Stimulated activated naive CD4-positive, alpha-beta T cell (primary cell): ENCODE measurements around the gene TMEM135.
"Not testable (repeated sequence)": the region's sequence is repeated elsewhere in the genome, so short reads cannot be mapped to it uniquely, and the experiment has no call there.

ENCODE experiments used
- DNase-seq, 6 experiments: peaks; one replicate each; lab custom pipeline; 2025; lab: John Stamatoyannopoulos, UW

The TMEM135 gene

DNA sequence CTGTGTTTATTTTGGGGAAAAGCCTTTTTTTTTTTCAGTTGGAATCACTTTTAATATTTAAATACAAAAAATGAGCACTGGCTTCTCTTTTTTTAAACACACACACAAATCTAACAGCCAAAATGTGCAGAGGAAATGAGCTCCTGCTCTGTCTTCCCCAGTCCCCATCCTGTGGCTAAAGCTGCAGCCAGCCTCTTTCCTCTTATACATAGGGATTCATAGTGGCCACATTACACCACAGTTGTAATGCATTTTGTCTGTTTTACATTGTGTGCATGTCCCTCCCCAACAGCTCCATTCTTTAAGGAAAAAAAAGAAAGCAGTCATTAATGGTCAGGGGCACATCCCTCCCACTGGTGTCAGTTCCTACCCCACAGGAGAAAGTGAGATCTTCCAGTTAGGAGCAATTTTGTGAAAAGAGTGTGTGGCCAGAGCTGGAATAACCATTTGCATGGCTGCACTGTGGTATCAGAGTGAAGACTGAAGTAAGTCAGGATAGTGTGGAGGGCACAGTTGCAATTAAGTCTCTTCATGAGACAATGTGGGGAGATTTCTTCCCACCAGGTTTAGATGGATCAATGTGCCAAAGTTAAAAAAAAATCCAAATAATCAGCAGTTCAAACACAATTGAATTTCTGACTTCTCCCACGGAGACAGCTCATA is 220.6 kb downstream of the TMEM135 start:
- DNase-seq: no peak

DNA sequence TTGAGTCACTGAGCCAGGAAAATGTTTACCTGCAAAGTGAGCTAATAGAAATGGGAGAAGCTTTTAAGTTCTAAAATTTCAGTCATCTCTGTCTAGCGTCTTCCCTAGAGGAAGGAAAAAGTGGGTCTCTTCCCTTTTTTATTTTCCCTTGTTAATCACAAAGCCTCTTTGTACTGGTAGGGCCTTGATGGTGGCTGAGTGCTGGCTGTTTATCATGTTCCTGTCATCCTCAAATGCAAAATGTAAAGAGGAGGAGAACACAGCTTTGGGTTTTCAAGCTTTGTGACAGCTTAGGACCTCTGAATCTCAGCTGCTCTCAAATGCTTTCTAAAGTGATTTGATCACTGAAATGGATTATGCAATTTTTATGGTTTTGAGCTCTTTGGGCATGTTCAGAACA is 222.0 kb downstream of the TMEM135 start:
- DNase-seq: no peak

DNA sequence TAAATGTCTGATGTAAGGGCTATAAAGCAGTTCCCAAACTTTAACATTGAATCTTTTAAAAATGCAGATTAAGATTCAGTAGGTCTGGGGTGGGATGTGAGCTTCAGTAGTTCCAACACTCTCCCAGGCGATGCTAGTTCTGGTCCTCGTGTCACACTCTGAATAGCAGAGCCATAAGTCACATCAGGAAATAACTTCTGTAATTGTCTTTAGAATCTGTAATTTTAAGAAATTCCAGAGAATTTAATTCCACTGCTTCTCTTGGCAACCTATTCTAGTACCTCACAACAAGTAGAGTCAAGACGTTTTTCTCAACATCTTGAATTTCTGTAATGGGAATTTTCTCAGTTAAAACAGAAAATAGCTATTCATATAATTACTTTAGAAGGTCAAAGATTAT is 223.1 kb downstream of the TMEM135 start:
- DNase-seq: no peak

DNA sequence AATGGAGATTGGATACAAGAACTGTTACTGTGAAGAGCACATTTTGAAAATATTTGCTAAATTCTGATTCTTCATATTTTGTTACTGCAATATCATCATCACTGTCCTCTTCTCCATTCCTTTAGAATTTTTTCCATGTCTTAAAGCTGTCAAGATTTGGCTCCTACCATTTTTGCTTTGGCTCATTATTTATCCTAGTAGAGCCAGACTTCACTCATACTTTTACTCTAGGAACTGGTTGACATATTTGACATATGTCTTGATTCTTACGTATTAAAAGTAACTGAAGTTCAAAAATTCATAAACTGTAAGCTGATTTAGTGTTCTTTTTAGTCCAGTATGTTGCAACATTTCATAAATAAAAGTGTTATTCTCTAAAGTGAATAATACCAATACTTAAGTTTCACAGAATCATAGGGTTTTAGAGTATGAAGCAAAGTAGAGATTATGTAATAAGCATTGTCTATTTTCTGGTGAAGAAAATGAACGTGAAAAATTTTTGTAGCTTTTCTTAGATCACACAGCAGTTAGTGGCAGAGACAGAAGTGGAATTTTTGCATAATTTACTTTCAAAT is 225.6 kb downstream of the TMEM135 start:
- DNase-seq: no peak

DNA sequence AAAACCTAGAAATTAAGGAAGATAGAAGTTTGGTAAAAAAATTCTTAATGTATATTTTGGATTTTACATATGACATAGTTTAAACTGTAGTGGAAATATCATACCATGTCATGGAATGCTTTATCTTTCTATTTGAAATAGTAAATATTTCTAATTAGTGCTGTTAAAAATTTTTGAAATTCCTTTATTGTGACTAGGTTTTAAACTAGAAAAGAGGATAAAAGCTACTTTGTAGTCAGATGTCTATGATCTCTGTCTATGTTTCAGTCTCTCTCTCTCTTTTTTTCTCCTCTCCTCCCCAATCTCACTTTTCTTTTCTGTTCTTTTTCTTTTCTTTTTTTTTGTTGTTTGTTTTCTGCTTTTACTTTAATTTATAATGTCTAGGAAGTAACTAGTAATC is 226.2 kb downstream of the TMEM135 start:
- no peak for DNase-seq

DNA sequence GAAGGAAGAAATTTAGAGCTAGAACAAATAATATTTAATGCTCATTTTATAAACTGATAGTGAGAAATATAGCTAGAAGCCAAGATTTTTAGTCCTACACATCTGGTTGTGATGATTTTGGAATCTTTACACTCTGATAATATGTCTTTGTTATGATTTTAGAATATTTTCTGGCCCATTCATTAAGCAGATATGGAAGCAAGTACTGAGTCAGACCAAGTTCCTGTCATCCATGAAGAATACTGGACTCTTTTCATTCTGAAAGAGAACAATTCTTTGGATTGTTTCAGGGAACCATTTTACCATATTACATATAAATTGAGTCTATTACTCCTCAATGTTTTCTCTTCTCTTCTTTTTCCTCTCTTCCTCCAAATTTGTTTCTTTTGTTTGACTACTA is 227.4 kb downstream of the TMEM135 start:
- no peak for DNase-seq

DNA sequence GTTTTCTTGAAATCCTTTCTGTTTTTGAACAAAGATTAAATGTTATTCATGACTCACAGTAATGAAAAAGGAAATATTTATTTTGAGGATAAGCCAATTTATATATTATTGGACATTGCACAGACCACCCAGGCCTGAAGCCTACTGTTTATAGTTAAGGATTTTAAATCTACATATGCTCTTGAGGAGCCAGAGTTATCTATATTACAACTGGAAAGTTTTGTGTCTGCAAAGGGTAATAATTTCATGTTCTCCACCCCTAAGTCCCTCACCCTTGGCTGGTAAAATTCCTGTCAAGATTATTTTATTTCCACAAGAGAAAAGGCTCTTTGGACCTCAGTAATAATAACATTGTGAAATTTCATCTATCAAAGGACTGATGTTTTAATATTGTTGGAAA is 228.2 kb downstream of the TMEM135 start:
- DNase-seq: no peak

DNA sequence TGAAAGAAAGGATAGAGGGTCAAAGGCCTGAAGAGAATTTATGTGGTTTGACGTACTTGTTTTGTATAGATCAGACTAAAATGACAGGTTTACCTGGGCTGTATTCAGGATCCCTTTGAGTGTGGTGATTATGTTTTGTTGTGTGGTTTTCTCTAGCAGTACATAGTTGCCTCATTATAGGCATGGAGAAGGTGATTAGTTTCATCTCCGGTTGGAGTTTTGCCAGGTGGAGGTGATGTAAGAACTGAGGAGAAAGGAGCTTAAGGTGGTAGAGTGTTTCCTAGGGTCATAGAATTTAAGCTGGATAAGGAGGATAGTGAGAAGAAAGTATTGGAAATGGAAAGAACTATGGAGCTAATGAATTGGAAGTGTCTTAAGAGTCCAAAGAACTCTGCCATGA is 229.0 kb downstream of the TMEM135 start:
- DNase-seq: no peak

DNA sequence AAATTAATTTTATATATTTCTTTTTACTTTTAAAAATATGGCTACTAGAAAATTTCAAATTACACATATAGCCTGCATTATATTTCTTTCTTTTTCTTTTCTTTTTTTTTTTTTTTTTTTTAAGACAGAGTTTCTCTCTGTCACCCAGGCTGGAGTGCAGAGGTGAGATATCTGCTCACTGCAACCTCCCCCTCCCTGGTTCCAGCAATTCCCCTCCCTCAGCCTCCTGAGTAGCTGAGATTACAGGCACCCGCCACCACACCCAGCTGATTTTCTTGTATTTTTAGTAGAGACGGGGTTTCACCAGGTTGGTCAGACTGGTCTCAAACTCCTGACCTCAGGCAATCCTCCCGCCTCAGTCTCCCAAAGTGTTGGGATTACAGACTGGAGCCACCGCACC is 234.2 kb downstream of the TMEM135 start:
- DNase-seq: not testable (repeated sequence)

DNA sequence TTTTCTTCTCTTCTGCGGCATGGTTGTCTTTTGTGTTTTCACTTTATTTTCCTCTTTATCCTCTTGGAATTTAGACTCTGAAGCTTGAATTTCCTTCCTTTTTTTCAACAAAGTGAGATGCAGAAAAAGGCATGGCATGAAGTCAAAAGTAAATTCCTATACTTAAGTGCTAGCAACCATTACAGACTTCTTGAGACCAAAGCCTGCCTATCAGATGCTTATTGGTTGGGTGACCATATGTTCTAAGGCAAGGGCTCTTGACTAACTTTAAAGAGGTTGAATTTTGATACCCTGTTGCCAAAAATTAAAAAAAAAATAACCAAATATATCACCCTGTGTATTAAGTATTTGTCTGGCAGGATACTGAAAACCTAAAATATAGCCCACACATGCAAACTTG is 237.4 kb downstream of the TMEM135 start:
- no peak for DNase-seq

DNA sequence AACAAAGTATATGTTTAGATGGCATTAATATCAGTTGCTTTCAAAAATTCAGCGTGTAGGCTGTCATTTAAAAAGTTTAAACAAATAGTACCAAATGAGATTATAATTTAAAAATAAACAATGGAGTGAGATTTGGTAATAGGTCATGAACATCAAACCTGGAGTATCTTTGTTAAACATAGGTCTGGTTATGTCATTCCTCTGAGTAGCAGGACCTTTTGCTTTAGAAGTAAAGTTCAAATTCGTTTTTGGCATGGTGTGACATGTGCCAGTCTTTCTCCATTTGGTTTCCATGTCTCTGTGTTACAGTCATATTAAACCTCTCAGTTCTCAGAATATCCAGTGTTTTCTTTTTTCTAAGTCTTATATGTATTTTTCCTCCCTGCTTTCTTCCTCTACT is 242.4 kb downstream of the TMEM135 start:
- no peak for DNase-seq

DNA sequence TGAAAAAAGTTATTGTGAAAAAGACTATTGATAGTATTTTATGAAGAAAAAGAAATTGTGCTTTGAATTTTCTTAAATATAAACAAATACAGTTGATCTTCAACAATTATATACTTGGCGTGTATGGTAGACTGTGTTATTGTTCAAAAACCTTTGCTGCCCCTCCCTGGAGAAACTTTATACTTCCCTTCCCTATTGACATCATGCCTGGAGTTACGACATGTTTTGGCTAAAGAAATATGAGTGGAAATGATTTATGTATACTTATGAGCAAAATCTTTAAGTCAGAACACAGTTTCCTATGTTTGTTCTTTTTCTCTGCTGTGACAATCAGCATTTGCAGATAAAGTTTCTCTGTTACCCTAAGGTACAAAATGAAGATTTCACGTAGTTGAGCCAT is 243.8 kb downstream of the TMEM135 start:
- DNase-seq: no peak

DNA sequence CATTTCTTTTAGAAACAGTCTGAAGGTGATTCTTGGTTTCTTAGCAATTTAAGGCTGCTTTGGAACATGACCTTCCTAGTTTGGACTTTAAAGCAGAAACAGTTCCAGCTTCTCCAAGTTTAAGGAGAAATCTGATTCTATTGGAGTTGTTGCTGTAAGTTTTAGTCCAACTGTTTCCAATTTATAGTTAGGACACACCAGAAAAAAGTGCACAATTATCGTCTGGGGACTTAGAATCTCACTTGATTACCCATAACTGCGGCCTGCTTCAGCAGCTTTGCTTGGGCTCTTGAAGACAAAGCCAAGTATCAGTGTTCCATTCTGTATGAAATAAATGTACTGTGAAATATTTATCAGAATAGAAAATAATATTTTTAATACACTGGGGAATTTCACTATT is 246.6 kb downstream of the TMEM135 start:
- DNase-seq: no peak

DNA sequence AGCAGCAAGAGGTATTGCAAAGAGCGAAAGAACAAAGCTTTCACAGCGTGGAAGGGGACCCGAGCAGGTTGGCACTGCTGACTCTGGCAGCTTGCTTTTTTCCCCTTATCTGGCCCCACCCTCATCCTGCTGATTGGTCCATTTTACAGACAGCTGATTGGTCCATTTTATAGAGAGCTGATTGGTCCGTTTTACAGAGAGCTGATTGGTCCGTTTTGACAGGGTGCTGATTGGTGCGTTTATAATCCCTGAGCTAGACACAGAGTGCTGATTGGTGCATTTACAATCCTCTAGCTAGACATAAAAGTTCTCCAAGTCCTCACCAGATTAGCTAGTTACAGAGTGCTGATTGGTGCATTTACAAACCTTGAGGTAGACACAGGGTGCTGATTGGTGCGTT is 247.9 kb downstream of the TMEM135 start:
- DNase-seq: not testable (repeated sequence)

DNA sequence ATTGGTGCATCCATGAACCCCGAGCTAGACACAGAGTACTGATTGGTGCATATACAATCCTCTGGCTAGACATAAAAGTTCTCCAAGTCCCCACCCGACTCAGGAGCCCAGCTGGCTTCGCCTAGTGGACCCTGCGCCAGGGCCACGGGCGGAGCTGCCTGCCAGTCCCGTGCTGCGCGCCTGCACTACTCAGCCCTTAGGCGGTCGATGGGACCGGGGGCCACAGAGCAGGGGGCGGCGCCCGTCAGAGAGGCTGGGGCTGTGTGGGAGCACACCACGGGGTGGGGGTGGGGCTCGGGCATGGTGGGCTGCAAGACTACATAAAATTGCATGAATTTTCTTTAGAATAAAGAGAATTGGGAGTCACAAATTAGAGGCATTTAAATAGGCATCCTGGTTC is 248.6 kb downstream of the TMEM135 start:
- DNase-seq: no peak

DNA sequence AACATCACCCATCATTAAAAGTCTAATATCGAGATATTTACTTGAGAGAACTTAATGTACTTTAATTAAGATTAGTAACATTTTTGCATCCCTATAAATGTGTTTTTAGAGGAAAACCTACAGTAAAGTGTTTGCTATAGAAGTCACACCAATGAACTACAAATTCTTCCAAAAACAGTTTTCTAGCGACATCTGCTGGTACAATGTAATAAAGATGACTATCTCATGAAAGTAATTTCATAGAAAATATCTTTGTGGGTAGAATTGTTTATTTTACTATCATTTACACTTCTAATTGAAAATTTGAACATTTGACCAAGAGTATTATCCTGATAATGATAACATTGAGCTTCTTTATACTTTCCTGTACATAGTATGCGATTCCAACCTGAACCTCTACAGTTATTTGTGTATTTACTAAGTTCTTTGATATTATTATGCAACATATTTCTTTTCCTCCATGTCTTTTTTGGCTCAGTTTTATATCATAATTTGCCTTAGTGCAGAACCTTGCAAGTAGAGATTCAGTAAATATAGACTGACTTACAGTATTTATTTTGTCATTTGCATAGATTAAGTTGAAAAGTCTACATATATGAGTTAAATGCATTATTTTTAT is 252.7 kb downstream of the TMEM135 start:
- DNase-seq: peak in 2 of 6 experiments; percentile 50 to 54

DNA sequence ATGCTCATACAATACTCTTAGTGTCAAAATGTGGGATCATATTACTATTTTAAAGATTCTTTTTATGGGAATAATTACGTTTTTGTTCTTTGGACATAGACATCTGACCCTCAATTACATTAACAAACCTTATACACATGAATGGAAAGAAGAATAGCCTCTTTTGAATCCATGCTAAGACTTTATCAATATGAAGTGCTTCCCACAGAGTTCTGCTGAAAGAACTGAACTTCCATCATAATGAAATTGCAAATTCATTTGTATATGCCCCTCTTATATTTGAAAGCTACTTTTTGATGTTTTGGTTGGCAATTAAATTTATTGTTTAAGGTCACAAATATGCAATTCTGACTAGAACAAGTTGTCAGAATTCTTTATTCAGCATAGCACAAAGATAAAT is 254.9 kb downstream of the TMEM135 start:
- DNase-seq: no peak

DNA sequence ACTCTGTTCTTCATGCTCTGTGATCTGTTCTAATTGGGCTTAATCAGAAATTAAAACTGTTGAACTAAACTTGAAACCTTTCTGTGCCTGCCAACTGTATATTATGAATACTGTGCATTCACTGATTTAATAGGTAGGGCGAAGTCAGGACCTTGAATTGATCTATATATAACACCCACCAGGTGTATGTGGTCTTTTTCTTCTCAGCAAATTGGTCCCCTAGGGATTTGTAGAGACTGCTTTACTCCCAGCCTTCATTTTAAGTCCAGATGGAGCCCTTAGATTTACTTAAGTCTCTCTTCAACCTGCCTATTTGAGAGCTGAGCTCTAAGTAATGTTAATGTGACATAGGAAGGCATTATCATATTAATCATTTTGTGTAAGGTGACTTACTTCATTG is 257.5 kb downstream of the TMEM135 start:
- no peak for DNase-seq

DNA sequence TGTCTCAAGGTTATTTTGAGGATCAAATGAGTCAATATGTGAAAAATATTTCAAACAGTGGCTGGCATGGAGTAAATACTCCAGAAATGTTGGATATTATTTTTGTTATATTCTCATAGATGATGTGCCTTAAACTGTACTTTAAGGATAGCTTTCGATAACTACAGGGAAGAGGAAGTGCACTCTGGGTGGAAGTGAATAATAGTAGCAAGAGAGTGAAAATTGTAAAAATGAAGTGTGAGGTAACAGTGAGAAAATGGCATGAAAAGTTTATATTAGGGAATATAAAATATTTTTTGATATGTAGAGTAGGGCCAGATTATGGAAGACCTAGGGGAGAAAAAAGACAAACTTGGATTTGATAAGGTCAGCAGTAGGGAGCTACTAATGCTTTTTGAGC is 258.9 kb downstream of the TMEM135 start:
- no peak for DNase-seq

DNA sequence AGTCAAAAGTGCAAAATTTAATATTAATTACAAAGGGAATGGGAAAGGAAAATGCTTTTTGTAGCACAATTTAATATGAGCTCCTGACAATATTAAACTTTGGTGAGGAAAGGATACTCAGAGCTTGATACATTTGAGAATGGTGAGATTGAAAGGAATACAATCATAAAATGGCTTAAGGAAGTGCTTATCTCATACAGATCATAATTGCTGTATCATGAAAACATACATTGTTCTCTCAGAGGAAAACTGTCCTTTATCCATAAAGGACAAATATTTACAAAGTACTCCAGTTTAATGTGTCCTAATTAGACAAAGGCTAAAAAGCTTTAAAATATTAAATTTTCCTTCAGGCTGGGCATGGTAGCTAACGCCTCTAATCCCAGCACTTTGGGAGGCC is 260.4 kb downstream of the TMEM135 start:
- no peak for DNase-seq

DNA sequence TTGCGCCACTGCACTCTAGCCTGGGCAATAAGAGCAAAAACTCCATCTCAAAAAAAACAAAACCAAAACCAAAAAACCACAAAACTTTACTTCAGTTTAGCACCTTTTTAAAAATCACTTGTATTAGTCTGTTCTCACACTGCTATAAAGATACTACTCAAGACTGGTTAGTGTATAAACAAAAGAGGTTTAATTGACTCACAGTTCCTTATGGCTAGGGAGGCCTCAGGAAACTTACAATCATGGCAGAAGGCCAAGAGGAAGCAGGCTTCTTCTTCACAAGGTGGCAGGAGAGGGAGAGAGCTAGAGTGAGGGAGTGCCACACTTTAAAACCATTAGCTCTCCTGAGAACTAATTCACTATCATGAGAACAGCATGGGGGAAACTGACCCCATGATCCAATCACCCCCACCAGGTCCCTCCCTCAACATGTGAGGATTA is 261.3 kb downstream of the TMEM135 start:
- no peak for DNase-seq

DNA sequence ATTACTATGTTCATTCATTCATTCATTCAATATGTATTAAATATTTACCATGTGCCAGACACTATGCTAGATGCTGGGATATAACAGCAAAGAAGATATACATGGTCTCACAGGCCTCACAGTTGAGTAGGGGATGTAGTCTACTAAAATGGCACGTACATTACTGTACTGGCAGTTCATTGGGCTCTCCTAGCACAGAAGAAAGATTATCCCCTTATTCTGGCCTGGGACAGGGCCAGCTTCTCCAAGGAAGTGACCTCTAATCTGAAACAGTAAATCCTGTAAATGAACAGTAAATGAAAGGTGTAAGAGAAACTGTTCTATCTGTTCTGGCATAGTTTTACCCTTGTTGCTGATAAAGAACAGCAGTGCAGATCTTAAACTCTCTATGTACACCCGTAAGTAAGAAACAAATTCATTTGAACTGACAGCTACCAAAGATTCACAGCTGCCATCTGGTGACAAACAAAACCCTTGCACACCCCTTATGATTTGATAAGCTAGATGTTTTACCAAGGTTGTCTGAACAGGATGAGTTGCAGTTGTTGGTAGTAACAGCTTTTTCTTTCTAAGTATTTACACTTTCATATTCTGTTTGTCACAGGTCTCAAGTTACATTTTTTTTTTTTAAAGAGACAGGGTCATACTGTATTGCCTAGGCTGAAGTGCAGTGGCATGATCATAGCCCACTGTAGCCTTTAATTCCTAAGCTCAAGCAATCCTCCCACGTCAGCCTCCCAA is 263.1 kb downstream of the TMEM135 start:
- no peak for DNase-seq
